Central memory CD8-positive, alpha-beta T cell (primary cell): ENCODE results near the gene TAGLN2.

Experiments
- ATAC-seq: fragments of 150-1000 bp; cut with Tn5 transposase; replicated peaks from 2 replicates; pipeline ENCODE4 v1.10.0; 2022; ENCODE audit warnings: mild to moderate bottlenecking, moderate FRiP score, moderate number of reproducible peaks; ENCODE audit not compliant: poor library complexity, severe bottlenecking; ENCODE audit errors: extremely low read depth
- DNase-seq, 2 donors: peaks; one replicate each; pipeline ENCODE4 v3.0.0; 2021; ENCODE audit warnings: low spot score in 2 of 2
- H3K27ac Mint-ChIP-seq: one replicate; pipeline ENCODE4 v1.8.0; 2022; ENCODE audit warnings: low read depth, mild to moderate bottlenecking, moderate library complexity, mixed read lengths
- H3K27me3 Mint-ChIP-seq: one replicate; pipeline ENCODE4 v1.8.0; 2022; ENCODE audit warnings: mixed read lengths
- H3K36me3 Mint-ChIP-seq: one replicate; pipeline ENCODE4 v1.8.0; 2022; ENCODE audit warnings: mild to moderate bottlenecking, moderate library complexity, mixed read lengths; ENCODE audit not compliant: insufficient read depth
- H3K4me1 Mint-ChIP-seq: one replicate; pipeline ENCODE4 v1.8.0; 2022; ENCODE audit warnings: mixed read lengths
- H3K4me3 Mint-ChIP-seq: one replicate; pipeline ENCODE4 v1.8.0; 2022; ENCODE audit warnings: mild to moderate bottlenecking, moderate library complexity, mixed read lengths
- H3K9me3 Mint-ChIP-seq: one replicate; pipeline ENCODE4 v1.8.0; 2022; ENCODE audit warnings: mixed read lengths

The TAGLN2 gene

DNA sequence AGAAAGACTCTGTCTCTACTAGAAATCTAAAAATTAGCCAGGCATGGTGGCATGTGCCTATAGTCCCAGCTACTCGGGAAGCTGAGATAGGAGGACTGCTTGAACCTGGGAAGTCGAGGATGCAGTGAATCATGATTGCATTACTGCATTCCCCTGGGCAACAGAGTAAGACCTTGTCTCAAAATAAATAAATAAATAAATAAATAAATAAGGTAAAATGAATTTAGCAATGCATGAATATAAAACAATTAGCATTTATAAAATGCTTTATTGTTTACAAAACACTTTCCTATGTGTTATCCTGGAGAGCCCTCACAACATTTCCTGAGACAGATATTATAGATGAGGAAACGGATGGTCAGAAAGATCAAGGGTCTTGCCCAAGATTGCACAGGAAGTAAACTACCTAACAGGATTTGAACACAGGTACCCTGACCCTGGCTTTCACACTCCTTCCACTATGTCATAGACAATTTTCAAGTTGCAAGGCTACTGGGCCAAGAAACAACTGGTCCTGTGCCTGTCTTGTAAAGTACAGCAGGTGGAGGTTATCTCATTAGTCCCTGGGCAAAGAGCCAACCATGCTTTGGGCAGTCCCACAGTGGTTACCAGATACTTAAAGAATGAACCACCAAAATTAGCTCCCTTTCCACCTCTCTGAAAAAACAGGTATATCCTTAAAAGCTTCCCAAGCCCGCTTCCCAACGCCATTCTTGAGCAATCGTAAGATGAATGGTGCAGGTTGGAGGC, 47.4 kb downstream of the TAGLN2 start:
- no peaks in the 10 kb centered on the region for H3K9me3 Mint-ChIP-seq

DNA sequence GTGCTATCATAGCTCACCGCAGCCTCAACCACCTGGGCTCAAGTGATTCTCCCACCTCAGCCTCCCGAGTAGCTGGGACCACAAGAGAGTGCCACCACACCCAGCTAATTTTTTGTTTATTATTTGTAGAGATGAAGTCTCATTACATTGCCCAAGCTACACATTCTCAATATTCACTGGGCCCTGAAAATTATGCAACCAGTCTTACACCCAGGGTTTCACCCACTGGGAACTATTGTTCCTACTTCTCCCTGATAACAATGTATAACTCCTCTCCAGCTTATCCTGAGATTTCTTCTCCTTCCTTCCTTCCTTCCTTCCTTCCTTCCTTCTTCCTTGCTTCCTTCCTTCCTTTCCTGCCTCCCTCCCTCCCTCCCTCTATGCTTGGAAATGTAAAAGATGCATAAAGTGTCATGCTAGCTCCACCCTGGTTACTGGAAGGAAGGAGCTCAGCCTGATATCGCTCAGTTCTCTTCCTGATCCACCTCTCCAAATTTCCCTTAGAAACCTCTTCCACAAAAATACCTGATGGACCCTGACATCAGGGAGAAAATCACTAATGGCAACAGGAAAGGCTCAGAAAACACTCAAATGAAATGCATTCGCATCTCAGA, 51.7 kb downstream of the TAGLN2 start:
- H3K4me1 Mint-ChIP-seq: peaks cover 16% of the 10 kb centered on the region
- no peak overlapping the region for H3K27ac Mint-ChIP-seq
- DNase-seq (no peak), ATAC-seq (no peak)
- H3K27me3 Mint-ChIP-seq: no peaks in the 10 kb centered on the region
- peaks cover 2% of the 10 kb centered on the region for H3K36me3 Mint-ChIP-seq
- H3K4me3 Mint-ChIP-seq: no peak overlapping the region
- no peaks in the 10 kb centered on the region for H3K9me3 Mint-ChIP-seq

More for the DNA sequence above, 47.4 kb downstream of the TAGLN2 start:
- Mint-ChIP-seq H3K27ac (no peak overlapping the region), H3K27me3 (no peaks in the 10 kb centered on the region), H3K36me3 (peaks cover 1% of the 10 kb centered on the region), H3K4me3 (no peak overlapping the region), H3K4me1 (peaks cover 7% of the 10 kb centered on the region)
- no peak for ATAC-seq
- DNase-seq: no peak

DNA sequence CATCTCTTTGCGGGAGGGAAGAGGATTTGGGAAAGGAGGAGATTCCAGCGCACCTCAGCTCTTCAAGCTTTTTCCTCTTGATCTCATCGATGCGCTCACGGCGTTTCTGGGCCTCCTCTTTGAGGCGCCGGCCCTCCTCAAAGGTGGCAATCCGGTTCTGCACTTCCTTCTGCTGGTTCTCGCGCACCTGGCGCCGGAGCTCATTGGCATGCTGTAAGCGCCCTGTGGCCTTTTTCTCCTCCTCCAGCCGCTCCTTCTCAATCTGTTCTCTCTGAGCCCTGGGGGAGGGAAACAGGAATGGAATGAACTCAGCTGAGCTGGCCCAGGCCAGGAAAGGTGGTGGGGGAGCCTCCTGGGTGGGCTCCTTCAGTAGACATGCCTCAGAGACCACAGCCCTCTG, 52.4 kb downstream of the TAGLN2 start:
- Mint-ChIP-seq H3K4me1 (peaks cover 12% of the 10 kb centered on the region), H3K27me3 (no peaks in the 10 kb centered on the region), H3K36me3 (peaks cover 2% of the 10 kb centered on the region), H3K4me3 (no peak overlapping the region), H3K27ac (no peak overlapping the region), H3K9me3 (no peaks in the 10 kb centered on the region)
- no peak for DNase-seq
- no peak for ATAC-seq

DNA sequence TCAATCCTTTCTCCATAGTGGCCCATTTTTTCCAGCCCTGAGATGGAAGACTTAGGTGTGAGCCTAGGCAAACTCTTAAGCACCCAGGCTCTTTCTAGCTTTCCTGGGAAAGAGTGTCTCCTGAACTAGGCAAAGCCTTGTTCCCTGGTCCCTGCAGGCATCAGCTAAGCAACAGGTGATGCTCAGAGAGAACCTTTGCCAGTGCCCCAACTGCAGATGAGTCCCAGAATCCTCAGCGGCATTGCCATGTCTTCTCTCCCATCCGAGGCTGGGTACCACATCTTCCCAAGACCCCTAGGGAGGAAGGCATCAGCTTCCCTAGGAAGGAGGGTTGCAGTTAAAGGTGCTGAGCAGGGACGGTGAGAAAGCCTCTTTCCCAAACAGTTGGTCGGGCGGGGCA, 54.6 kb downstream of the TAGLN2 start:
- Mint-ChIP-seq H3K27ac (no peak overlapping the region), H3K27me3 (no peaks in the 10 kb centered on the region), H3K4me3 (no peak overlapping the region), H3K9me3 (no peaks in the 10 kb centered on the region), H3K36me3 (peaks cover 4% of the 10 kb centered on the region), H3K4me1 (peaks cover 27% of the 10 kb centered on the region)
- DNase-seq (no peak), ATAC-seq (no peak)

DNA sequence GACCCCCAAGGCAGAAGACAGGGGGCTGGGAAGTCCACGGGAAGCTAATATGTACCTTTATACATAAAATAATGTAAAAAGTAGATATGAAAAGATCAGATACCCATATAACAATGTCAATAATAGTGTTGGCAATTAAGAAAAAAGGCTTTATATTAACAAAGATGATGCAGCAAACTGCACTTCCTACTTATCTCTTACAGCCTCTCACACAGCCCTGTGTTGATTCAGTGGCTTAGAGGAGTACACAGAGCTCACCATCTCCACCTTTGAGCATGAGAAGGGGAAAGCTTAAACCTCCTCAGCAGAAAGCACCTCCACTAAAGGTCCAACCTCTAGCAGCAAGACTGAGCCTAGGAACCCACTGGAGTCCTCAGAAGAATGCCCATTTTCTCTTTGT, 55.7 kb downstream of the TAGLN2 start:
- Mint-ChIP-seq H3K4me3 (no peak overlapping the region), H3K36me3 (peaks cover 5% of the 10 kb centered on the region), H3K27me3 (no peaks in the 10 kb centered on the region), H3K27ac (peak overlapping the region; percentile 64), H3K9me3 (no peaks in the 10 kb centered on the region), H3K4me1 (peaks cover 27% of the 10 kb centered on the region)
- DNase-seq: no peak
- no peak for ATAC-seq

DNA sequence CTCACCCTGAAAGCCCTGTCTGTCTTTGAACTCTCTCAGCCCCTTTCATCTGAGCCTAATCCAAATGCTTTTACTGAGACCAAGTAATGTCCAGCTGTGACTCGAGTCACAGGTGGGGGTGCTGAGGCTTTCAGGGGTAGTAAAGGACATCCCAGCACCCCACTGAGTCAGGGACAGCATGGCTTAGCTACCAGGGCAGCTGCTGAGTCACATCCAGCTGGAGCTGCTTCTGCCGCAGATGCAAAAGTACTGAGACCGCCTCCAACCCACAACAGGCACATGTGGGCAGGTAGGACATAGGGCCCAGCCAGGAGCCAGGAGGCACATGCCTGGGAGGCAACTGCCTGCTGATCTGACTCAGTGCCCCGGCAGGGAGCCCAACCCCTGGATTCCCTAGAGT, 56.1 kb downstream of the TAGLN2 start:
- peak overlapping the region; percentile 64 for H3K27ac Mint-ChIP-seq
- H3K4me3 Mint-ChIP-seq: no peak overlapping the region
- peaks cover 27% of the 10 kb centered on the region for H3K4me1 Mint-ChIP-seq
- no peaks in the 10 kb centered on the region for H3K9me3 Mint-ChIP-seq
- no peak for DNase-seq
- no peaks in the 10 kb centered on the region for H3K27me3 Mint-ChIP-seq
- ATAC-seq: no peak
- peaks cover 5% of the 10 kb centered on the region for H3K36me3 Mint-ChIP-seq

DNA sequence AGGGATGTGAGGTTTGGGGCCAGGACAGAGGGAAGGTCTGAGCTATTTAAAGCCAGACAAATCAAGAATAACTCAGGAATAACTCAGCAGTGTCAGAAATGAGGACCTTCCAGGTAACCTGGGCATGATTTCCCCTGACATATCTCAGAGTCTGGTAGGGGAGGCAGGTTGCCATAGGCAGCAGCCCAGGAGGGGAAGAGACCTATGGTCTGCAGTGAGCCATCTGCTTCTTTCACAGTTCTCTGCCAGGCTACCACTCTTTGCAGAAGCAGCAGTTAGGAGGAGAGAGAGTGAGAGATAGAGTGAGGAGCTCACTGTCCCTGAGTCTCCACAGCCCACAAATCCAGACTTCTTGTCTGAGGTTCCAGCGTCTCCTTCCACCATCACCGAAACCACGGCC, 56.5 kb downstream of the TAGLN2 start:
- ATAC-seq: no peak
- Mint-ChIP-seq H3K27ac (no peak overlapping the region), H3K4me1 (peaks cover 27% of the 10 kb centered on the region), H3K27me3 (no peaks in the 10 kb centered on the region), H3K4me3 (no peak overlapping the region), H3K36me3 (peaks cover 5% of the 10 kb centered on the region), H3K9me3 (no peaks in the 10 kb centered on the region)
- no peak for DNase-seq
